GM19463 (cell line): ENCODE data around the gene ALDH1A2.

ENCODE experiments used
- ATAC-seq: cut with Tn5 transposase; IDR thresholded peaks from one replicate; pipeline ENCODE4 v1.9.1; 2021; ENCODE audit warnings: mild to moderate bottlenecking, moderate library complexity; ENCODE audit not compliant: unreplicated experiment

Gene ALDH1A2

GRCh38 chr15:57947282-57947681, 118.2 kb downstream of the ALDH1A2 start:
- no peak for ATAC-seq

- no peak for ATAC-seq
Measured at GRCh38 chr15:57946491-57947048, 118.9 kb downstream of the ALDH1A2 start.

GRCh38 chr15:57945616-57946015, 119.9 kb downstream of the ALDH1A2 start:
- no peak for ATAC-seq

GRCh38 chr15:57943754-57944420, 121.6 kb downstream of the ALDH1A2 start:
- no peak for ATAC-seq

GRCh38 chr15:57943171-57943570, 122.3 kb downstream of the ALDH1A2 start:
- ATAC-seq, result no peak

GRCh38 chr15:57941816-57942215, 123.7 kb downstream of the ALDH1A2 start:
- no peak for ATAC-seq

- ATAC-seq, result no peak
Measured at GRCh38 chr15:57932348-57932747, 133.2 kb downstream of the ALDH1A2 start.

GRCh38 chr15:57931570-57931969, 133.9 kb downstream of the ALDH1A2 start:
- ATAC-seq, result no peak

- ATAC-seq, result no peak
Measured at GRCh38 chr15:57927091-57927631, 138.3 kb downstream of the ALDH1A2 start.

- ATAC-seq, result no peak
Measured at GRCh38 chr15:57925650-57926049, 139.9 kb downstream of the ALDH1A2 start.

GRCh38 chr15:57924598-57924997, 140.9 kb downstream of the ALDH1A2 start:
- ATAC-seq, result no peak

GRCh38 chr15:57923750-57924149, 141.8 kb downstream of the ALDH1A2 start:
- no peak for ATAC-seq

GRCh38 chr15:57923306-57923705, 142.2 kb downstream of the ALDH1A2 start:
- ATAC-seq, result no peak

GRCh38 chr15:57922776-57923175, 142.7 kb downstream of the ALDH1A2 start:
- no peak for ATAC-seq

GRCh38 chr15:57921371-57921770, 144.1 kb downstream of the ALDH1A2 start:
- no peak for ATAC-seq

- no peak for ATAC-seq
Measured at GRCh38 chr15:57920911-57921310, 144.6 kb downstream of the ALDH1A2 start.

- ATAC-seq, result no peak
Measured at GRCh38 chr15:57919754-57920153, 145.8 kb downstream of the ALDH1A2 start.

- ATAC-seq, result no peak
Measured at GRCh38 chr15:57917998-57918397, 147.5 kb downstream of the ALDH1A2 start.

- no peak for ATAC-seq
Measured at GRCh38 chr15:57916695-57917094, 148.8 kb downstream of the ALDH1A2 start.

- no peak for ATAC-seq
Measured at GRCh38 chr15:57915827-57916531, 149.5 kb downstream of the ALDH1A2 start.

- ATAC-seq, result no peak
Measured at GRCh38 chr15:57914350-57915055, 151.0 kb downstream of the ALDH1A2 start.
